ENCODE results near the gene GDF11.

The GDF11 gene

DNA sequence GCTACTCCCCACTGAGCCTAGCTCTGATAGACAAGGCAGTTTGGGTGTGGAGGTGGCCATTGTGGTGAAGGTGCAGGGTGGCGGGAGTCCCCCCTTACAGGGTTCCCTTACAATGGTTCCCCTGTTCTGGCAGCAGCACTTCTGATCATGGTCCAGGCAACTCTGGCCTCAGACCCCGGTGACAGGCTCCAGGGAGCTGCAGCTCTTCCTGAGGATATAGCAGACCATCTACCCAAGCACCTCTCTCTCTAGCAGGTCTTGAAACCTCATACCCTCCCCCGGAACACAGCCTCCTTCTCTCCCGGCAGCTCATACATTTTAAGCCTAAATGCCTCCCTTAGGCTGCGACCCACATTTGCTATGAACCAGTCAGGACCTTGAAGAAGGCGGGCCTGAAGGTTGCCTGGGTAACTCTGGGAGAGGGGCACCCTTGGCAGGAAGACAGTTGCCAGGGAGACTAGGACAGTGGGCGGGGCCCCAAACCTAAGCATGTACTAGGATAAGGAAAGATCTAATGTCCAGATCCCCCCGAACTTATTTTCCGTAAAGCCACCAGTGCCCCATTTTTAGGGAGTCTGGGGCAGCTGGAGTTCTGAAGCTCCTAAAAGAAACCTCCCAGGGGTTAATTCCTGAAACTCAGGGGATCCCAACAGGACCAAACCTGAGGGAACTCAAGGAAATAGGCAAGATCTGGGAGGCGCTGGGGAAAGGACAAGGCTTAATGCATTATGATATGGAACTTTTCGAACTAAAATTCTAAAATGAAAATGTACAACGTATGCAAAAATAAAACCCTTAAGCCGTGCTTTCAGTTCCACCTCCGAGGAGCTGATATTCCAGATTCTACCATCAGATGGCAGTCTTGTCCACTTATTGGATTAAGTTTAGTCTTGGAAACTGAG lies 4.5 kb upstream of the GDF11 start:
- TF ChIP-seq, protein P1, sequence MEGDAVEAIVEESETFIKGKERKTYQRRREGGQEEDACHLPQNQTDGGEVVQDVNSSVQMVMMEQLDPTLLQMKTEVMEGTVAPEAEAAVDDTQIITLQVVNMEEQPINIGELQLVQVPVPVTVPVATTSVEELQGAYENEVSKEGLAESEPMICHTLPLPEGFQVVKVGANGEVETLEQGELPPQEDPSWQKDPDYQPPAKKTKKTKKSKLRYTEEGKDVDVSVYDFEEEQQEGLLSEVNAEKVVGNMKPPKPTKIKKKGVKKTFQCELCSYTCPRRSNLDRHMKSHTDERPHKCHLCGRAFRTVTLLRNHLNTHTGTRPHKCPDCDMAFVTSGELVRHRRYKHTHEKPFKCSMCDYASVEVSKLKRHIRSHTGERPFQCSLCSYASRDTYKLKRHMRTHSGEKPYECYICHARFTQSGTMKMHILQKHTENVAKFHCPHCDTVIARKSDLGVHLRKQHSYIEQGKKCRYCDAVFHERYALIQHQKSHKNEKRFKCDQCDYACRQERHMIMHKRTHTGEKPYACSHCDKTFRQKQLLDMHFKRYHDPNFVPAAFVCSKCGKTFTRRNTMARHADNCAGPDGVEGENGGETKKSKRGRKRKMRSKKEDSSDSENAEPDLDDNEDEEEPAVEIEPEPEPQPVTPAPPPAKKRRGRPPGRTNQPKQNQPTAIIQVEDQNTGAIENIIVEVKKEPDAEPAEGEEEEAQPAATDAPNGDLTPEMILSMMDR (IDR thresholded peaks at IDR 0.05) = peak; percentile 92
- no peak for TF ChIP-seq ZFX (IDR thresholded peaks at IDR 0.05; ENCODE audit: borderline replicate concordance)
- H3K27ac ChIP-seq = peak overlapping the region; percentile 43

- TF ChIP-seq, protein P1 (IDR thresholded peaks at IDR 0.05) = peak; percentile 67
- TF ChIP-seq ZFX (IDR thresholded peaks at IDR 0.05; ENCODE audit: borderline replicate concordance) = no peak
- H3K27ac ChIP-seq = peak overlapping the region; percentile 43
Measured at GRCh38 chr12:55739025-55739378, 3.9 kb upstream of the GDF11 start.

DNA sequence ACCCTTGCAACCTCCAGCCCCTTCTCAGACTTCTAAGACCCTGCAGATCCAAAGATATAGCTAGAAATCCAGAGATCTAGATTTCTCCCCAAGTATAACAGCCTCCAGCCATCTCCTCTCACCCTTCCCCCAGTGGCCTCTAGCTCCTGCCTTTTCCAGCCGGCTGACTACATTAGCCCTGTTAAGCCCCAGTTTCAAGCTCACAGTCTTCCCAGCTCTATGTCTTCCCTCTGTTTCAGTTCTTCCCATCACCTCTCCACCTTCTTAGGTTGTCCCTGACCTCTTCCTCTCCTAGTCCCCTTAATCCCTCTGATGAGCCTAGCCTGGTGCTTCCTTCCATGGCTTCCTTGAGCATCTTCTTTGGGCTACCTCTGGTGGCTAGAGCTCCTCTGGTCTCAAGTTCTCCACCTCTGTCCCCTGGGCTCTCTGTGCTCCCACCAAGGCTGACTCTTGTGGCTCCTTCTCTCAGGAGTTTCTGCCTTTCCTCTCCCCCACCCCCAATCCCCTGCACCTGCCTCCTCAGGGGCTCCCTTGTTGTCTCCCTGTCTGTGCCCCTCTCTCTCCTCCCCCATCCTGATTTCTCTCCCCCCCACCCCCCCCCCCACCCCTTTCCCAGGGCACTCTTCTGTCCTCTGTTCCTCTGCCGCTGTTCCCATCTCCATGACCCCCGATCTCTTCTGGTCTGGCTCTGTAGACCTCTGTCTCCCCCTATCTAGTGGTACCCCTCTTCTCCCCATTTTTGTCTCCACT lies 816 bp upstream of the GDF11 start:
- TF ChIP-seq, protein P1 (IDR thresholded peaks at IDR 0.05) = no peak
- TF ChIP-seq ZFX (IDR thresholded peaks at IDR 0.05; ENCODE audit: borderline replicate concordance) = no peak
- peak overlapping the region; percentile 79; the same call in 1 of the 2 replicates for H3K27ac ChIP-seq

- peak overlapping the region; percentile 79 for H3K27ac ChIP-seq
Measured at GRCh38 chr12:55743406-55744339, 751 bp downstream of the GDF11 start.

GRCh38 chr12:55744340-55745030 lies 1.6 kb downstream of the GDF11 start:
- H3K27ac ChIP-seq = peak overlapping the region; percentile 15; the same call in 1 of the 2 replicates
- TF ChIP-seq, protein P1 (IDR thresholded peaks at IDR 0.05) = no peak
- TF ChIP-seq ZFX (IDR thresholded peaks at IDR 0.05; ENCODE audit: borderline replicate concordance) = no peak

More at GRCh38 chr12:55743406-55744339, 751 bp downstream of the GDF11 start:
- TF ChIP-seq, protein P1 (IDR thresholded peaks at IDR 0.05) = peak; percentile 37
- TF ChIP-seq ZFX (IDR thresholded peaks at IDR 0.05; ENCODE audit: borderline replicate concordance) = no peak

Data from 22Rv1 (cell line).